Measurements from ENCODE around the gene FADS6.

FADS6 gene

GRCh38 chr17:74892974-74893911, at the start of gene FADS6:
Gene FADS6 (minus strand): TSS chr17:74893633. CDS start chr17:74893595, 38 bp downstream.
- DNase-seq: no peak

- DNase-seq: no peak
Measured at GRCh38 chr17:74941128-74941725, 47.8 kb upstream of the FADS6 start.

- no peak for DNase-seq
Measured at GRCh38 chr17:74939534-74939933, 46.1 kb upstream of the FADS6 start.

DNA sequence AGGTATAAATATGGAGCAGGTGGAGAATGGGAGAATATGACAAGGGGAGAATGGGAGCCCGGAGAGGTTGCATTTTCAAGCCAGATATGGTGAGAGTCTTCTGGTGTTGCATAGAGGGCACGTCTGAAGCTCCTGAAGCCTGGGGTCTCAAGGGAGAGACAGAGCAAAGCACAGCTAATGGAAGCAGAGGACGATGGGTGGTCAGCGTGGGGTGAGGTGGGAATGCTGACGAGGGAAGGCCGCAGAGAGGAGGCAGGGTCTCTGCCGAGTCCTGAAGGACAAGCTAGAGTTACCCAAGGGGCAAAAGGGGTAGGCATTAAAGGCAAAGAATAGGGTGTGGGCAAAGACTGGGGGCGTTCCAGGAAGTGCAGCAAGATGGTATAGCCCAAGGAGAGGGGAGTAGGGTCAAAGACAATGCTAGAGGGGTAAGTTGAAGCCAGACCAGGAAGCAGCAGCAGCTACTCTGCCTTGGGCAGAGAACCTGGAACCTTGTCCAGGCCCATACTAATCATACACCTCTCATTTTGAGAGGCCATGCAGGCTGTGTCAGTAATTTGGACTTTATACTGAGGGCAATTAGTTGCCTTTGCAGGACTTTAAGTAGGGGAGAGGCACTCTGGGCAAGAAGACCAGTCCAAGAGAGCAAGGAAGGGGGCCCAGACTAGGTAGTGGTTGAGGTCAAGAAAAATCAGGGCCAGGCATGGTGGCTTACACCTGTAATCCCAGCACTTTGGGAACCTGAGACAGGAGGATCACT, 44.9 kb upstream of the FADS6 start:
- no peak for DNase-seq

DNA sequence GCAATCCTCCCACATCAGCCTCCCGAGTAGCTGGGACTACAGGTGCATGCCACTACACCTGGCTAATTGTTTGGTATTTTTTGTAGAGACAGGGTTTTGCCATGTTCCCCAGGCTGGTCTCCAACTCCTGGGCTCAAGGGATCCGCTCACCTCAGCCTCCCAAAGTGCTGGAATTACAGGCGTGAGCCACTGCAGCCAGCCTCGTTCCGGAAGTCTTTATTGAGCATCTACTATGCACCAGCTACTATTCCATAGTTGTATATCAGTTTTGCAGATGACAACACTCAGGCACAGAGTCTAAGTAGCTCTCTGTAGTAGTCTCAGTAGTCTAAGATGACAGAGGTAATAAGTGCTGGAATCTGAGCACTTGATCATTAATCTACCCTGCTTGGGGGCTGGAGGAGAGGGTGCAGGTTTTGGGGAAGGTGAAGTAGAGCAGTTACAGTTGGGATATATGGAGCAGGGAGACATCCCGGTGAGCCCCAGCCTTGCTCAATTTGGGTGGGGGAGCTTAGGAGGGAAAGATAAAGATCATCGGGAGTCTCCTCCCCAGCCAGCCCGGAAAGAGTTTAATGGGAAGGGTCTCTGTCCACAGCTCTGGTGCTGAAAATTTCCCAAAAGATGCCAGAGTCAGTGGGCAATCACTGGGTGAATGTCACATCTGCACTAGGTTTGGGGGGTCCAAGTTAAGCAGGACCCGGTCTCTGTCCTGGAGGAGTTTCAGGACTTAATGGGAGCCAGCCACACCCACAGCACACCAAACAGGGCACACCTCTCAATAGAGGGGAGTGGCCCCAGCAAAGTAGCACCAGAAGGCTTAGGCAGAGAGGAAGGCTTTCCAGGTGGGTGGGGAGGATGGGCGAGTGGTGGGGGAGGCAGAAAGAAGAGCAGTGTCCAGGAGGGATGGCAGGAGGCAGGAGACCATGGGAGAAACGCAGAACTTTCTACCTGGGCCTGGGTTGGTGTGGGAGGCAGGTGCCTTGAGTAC, 43.9 kb upstream of the FADS6 start:
- DNase-seq: no peak

DNA sequence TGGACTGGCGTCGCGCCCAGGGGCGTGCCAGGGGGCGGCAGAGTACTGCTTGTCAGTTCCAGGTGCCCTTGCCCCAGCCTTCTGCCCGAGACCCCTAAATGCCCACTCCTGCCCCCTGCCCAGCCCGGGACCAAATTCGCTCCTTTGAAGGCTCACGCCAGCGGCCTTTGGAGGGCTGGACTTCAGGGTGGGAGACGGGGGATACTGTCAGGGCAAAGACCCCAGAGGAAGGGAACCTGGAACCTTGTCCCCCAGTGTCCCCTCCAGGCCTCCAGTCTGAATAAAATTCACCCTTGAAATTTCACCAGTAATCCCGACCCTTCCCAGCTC, 43.0 kb upstream of the FADS6 start:
- no peak for DNase-seq

GRCh38 chr17:74935585-74936469, 42.4 kb upstream of the FADS6 start, which contains the start of gene OTOP3:
Gene OTOP3 (plus strand): TSS chr17:74935898. CDS start chr17:74935922, 24 bp downstream.
- DNase-seq: no peak

- DNase-seq: no peak
Measured at GRCh38 chr17:74935048-74935447, 41.6 kb upstream of the FADS6 start.

GRCh38 chr17:74930535-74931036, 37.2 kb upstream of the FADS6 start:
- DNase-seq: no peak

- DNase-seq: no peak
Measured at GRCh38 chr17:74928786-74929185, 35.4 kb upstream of the FADS6 start.

DNA sequence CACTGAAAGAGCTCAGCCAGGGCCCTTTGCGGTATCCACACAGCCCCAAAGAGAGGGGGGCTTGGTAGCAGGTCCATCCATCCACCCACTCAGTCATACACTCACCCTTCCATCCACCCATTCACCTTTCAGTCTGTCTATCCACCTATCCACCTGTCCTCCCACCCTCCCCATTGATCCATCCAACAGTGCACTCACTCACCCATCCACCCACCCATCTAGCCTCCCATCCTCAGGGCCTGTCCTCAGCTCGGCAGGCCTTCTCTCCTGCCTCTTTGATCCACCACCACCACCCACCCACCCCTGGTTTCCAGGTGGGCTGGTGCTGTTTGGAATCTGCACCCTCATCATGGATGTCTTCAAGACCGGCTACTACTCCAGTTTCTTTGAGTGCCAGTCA, 31.8 kb upstream of the FADS6 start:
- no peak for DNase-seq

- DNase-seq: no peak
Measured at GRCh38 chr17:74924250-74924948, 31.0 kb upstream of the FADS6 start, which contains the start of gene OTOP2. Gene OTOP2 (plus strand): TSS chr17:74924273. CDS start chr17:74924633, 360 bp downstream.

GRCh38 chr17:74923538-74924249, 30.3 kb upstream of the FADS6 start:
- peak; percentile 45 to 60 (median 53) for DNase-seq

DNA sequence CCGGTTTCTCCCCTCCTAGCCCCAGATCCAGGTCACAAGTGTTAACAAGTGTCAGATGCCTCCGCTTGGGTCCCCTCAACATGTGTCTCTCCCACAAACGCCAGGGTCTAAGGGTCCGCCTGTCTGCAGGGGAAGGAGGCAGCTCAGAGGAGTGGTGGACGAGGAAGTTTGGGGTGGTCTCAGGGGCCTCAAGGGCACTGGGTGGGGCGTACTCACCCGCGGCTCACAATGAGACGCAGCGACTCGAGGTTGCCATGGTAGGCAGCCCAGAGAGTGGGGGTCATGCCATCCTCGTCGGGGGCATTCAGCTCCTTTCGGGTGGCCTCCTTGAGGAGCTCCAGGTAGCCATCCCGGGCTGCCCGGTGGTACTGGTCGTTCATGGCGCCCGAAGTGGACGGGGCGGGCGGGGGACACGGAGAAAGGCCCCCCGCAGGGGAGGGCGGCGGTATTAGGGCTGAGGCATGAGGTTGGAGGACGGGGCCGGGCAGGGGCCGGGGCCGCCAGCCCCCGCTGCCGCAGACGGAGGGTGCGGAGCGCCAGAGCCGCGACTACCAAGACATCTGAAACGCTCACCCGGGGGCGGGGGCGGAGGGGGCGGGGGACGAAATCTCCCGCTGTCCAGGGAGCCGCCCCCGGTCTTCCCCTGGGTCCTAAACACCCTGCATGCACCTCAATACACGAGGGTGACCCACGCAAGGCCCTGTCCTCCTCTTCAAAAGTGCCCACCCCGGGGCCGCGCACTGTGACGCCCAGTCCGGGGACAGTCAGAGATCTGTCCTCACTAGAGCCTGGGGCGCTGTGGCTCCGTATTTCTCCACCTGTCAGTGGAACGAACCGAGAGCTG, 29.5 kb upstream of the FADS6 start, which contains the start of gene USH1G:
Gene USH1G, minus strand, starts transcription at position 562 of the 844 bp plus-strand sequence. Its CDS starts 182 bp downstream, at position 380.
- no peak for DNase-seq

GRCh38 chr17:74922172-74922571, 28.7 kb upstream of the FADS6 start:
- DNase-seq: no peak

GRCh38 chr17:74921769-74922168, 28.3 kb upstream of the FADS6 start:
- no peak for DNase-seq

- DNase-seq: no peak
Measured at GRCh38 chr17:74921026-74921681, 27.7 kb upstream of the FADS6 start.

DNA sequence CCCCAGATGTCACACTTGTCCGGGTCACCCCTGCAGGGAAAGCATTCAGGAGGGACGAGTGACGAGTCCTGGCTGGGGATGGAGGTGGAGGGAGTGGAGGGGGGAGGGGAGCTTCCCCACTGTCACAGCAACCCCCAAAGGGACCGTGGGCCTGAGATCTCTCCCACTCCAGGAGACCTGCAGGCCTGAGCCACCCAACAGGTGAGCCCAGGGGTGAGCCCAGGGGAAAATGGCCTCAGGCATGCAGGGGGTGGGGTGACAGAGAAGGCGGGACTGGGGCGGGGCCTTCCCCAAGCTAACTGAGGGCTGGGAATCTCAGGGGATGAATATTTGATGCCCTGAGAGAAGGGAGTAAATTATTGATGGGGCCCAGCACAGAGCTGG, 27.2 kb upstream of the FADS6 start:
- no peak for DNase-seq
